Esophagus muscularis mucosa (tissue), 4 donors: ENCODE data around the gene SLC22A2. TPM values are rescaled to one million over a fixed set of nuclear protein-coding genes. Genes with fewer than 3 reads are reported as not detected.

Source experiments
- DNase-seq: peaks from one replicate; pipeline ENCODE4 v3.0.0-alpha.2; 2017; ENCODE audit errors: extremely low spot score
- H3K27ac ChIP-seq, 4 donors: fragments of 200-600 bp; sonication (generic); replicated peaks in 1 of 4; 1 replicate in 3 of 4; 2 replicates in 1 of 4; pipeline ENCODE4 v1.5.1; 2016 to 2019; ENCODE audit warnings: mild to moderate bottlenecking in 1 of 4
- H3K27me3 ChIP-seq, 4 donors: fragments of 200-600 bp; sonication (generic); one replicate each; pipeline versions ENCODE4 v1.5.1 to v1.6.0; 2016 to 2019
- H3K36me3 ChIP-seq, 4 donors: fragments of 200-600 bp; sonication (generic); one replicate each; pipeline ENCODE4 v1.5.1; 2016 to 2019
- H3K4me1 ChIP-seq, 4 donors: fragments of 200-600 bp; sonication (generic); one replicate each; pipeline ENCODE4 v1.5.1; 2016 to 2019
- H3K4me3 ChIP-seq, 4 donors: fragments of 200-600 bp; sonication (generic); 1 replicate in 2 of 4; 2 replicates in 2 of 4; pipeline ENCODE4 v1.5.1; 2016 to 2019; ENCODE audit warnings: mild to moderate bottlenecking in 4 of 4, moderate library complexity in 1 of 4
- H3K9me3 ChIP-seq, 4 donors: fragments of 200-600 bp; sonication (generic); 1 replicate in 3 of 4; 2 replicates in 1 of 4; pipeline ENCODE4 v1.5.1; 2016 to 2019
- EP300 ChIP-seq: sonication (generic); formaldehyde crosslinking; IDR thresholded peaks from one replicate; pipeline ENCODE4 v1.6.1; 2017; ENCODE audit warnings: antibody characterized with exemption
- POLR2A ChIP-seq: fragments of 450-650 bp; IDR thresholded peaks from one replicate; pipeline ENCODE4 v1.6.1; 2017; ENCODE audit warnings: antibody characterized with exemption, moderate library complexity, mild to moderate bottlenecking, low read depth
- POLR2AphosphoS5 ChIP-seq, 2 donors: sonication (generic); formaldehyde crosslinking; IDR thresholded peaks; one replicate each; pipeline ENCODE4 v1.6.1; 2017; ENCODE audit warnings: antibody characterized with exemption in 2 of 2
- WGBS: methylation state at CpG from one replicate; pipeline ENCODE4 v1.1.5; 2018; 5-methylcytosine and 5-hydroxymethylcytosine counted together
- intact Hi-C: fragments of 100-400 bp; cut with DNase I; formaldehyde crosslinking; loops from one replicate; pipeline ENCODE4 v1.15.1; 2023
- total RNA-seq, 4 donors: library from RNA; depleted of rRNA; stranded (reverse); fragments of >200 nt; gene quantifications; one replicate each; pipeline versions ENCODE4 v1.1.0 to v1.2.1, GENCODE V29; 2016
- TF ChIP-seq, protein P1 (sequence below), 3 experiments: fragments of 200-600 bp in 2 of 3; fragments of 450-650 bp in 1 of 3; sonication (generic) in 2 of 3; IDR thresholded peaks; one replicate each; pipeline ENCODE4 v1.5.1; 2017 to 2019; ENCODE audit warnings: antibody characterized with exemption in 3 of 3, mild to moderate bottlenecking in 2 of 3, moderate library complexity in 1 of 3

SLC22A2 gene
- total RNA-seq, 4 donors from 2014 or later: 0.75 TPM; not detected in 3

DNA sequence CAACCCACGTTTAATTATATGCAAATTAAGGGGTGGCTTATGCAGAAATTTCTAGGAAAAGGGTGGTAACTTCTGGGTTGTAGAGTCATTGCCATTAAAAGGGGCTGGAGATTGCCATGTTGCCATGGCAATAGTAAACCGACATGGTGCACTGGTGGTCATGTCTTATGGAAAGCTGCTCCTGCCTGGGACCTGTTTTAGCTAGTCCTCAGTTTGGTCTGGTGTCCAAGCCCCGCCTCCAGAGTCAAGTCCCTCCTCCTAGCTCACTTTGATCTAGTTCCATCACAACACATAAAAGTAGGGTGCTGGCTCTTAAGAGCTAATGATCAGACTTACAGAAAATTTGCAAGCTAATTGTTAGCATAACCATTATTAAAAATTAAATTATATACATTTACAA, 5.3 kb downstream of the SLC22A2 start:
- Histone ChIP-seq H3K4me3 (no peak overlapping the region), H3K36me3 (no peaks in the 10 kb centered on the region), H3K27ac (no peak overlapping the region), H3K9me3 (no peaks in the 10 kb centered on the region), H3K27me3 (no peaks in the 10 kb centered on the region), H3K4me1 (no peaks in the 10 kb centered on the region)
- TF ChIP-seq POLR2AphosphoS5 (IDR thresholded peaks at IDR 0.05): no peak
- no peak for TF ChIP-seq POLR2A
- no peak for TF ChIP-seq EP300
- WGBS: 49% methylated on average over 3 of the region's 3 CpGs
- DNase-seq: no peak
- intact Hi-C loops: no loop called here

DNA sequence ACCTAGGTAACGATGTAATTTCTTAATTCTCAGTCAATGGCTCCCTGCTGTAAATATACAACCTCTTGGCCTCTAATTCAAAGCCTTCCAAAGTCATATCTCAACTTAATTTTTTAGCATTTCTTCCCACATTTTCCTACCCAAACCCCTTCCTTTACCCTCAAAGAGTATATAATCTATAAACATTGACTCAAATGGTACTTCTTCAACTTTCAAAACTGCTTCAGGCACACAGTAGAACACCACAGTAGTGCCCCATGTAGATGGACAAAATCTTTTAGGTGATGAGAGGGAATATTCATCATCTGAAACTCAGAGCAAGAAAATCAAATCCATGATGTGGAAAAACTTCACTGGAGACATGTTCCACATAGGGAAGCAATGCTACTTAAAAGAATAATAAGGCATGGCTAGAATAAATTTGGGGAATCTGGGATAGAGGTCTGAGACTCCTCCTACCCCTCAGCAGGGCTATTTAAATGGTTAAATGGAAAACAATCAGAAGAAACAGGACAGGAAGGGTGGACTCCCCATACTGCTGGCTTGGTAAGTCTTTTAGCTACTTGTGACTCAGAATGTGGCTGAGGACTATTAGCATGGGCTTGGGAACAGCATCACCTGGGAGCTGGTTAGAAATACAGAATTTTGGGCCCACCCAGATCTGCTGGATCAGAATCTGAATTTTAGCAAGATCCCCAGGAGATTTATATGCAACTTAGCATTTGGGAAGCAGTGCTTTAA, 6.4 kb downstream of the SLC22A2 start:
- H3K36me3 ChIP-seq: no peaks in the 10 kb centered on the region
- TF ChIP-seq POLR2A (no peak), POLR2AphosphoS5 (IDR thresholded peaks at IDR 0.05) (no peak), EP300 (no peak)
- TF ChIP-seq, protein P1, sequence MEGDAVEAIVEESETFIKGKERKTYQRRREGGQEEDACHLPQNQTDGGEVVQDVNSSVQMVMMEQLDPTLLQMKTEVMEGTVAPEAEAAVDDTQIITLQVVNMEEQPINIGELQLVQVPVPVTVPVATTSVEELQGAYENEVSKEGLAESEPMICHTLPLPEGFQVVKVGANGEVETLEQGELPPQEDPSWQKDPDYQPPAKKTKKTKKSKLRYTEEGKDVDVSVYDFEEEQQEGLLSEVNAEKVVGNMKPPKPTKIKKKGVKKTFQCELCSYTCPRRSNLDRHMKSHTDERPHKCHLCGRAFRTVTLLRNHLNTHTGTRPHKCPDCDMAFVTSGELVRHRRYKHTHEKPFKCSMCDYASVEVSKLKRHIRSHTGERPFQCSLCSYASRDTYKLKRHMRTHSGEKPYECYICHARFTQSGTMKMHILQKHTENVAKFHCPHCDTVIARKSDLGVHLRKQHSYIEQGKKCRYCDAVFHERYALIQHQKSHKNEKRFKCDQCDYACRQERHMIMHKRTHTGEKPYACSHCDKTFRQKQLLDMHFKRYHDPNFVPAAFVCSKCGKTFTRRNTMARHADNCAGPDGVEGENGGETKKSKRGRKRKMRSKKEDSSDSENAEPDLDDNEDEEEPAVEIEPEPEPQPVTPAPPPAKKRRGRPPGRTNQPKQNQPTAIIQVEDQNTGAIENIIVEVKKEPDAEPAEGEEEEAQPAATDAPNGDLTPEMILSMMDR (IDR thresholded peaks at IDR 0.05): no peak
- no peak overlapping the region for H3K27ac ChIP-seq
- intact Hi-C loops: no loop called here
- no peaks in the 10 kb centered on the region for H3K27me3 ChIP-seq
- no peaks in the 10 kb centered on the region for H3K4me1 ChIP-seq
- WGBS: 87% methylated on average over 1 of the region's 1 CpG
- H3K4me3 ChIP-seq: no peak overlapping the region
- DNase-seq: no peak
- H3K9me3 ChIP-seq: no peaks in the 10 kb centered on the region

DNA sequence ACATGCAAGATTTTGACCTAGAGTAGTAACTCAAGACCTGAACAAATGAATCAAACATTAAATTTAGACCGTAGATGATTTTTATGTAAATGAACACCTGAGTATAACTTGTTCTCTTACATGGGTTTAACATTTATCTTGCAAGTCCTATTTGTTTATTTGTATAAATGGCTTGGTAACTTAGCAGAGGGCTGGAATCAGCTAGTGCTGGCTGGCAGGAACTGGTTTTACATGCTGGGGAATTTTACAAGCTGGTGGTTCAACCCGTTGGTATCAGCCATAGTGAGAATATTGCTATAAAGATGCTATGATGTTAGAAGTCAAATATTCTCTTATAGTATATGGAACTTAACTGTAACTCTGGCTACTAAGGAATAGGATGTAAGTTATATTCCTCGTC, 8.9 kb downstream of the SLC22A2 start:
- 66% methylated on average over 3 of the region's 3 CpGs for WGBS
- no peak overlapping the region for H3K4me3 ChIP-seq
- H3K27ac ChIP-seq: no peak overlapping the region
- TF ChIP-seq EP300 (no peak), POLR2A (no peak), POLR2AphosphoS5 (IDR thresholded peaks at IDR 0.05) (no peak)
- TF ChIP-seq, protein P1 (IDR thresholded peaks at IDR 0.05): no peak
- no peaks in the 10 kb centered on the region for H3K36me3 ChIP-seq
- intact Hi-C loops: no loop called here
- DNase-seq: no peak
- no peaks in the 10 kb centered on the region for H3K4me1 ChIP-seq
- H3K27me3 ChIP-seq: no peaks in the 10 kb centered on the region
- no peaks in the 10 kb centered on the region for H3K9me3 ChIP-seq

DNA sequence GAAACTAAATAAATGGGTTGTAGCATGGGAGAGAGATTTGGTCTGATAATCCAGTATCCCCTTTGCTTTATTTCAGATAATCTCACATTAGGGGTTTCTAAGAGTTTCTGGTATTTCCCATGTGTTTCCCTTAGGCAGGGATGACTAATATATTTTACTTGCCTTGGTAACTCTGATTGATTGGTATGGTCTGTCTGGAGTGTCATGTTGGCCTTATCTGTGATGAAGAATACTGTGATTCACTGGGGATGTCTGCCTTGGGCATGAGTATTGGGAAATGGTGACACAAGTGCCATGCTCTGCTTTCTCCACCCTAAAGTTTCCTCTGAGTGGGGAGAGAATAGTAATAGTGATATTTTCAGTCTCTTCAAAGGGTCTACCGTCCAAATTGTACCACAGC, 10.1 kb downstream of the SLC22A2 start:
- 79% methylated on average over 1 of the region's 1 CpG for WGBS
- no peak overlapping the region for H3K27ac ChIP-seq
- no peaks in the 10 kb centered on the region for H3K4me1 ChIP-seq
- no peaks in the 10 kb centered on the region for H3K27me3 ChIP-seq
- H3K9me3 ChIP-seq: no peaks in the 10 kb centered on the region
- TF ChIP-seq EP300: no peak
- no peak for TF ChIP-seq POLR2AphosphoS5 (IDR thresholded peaks at IDR 0.05)
- TF ChIP-seq POLR2A: no peak
- TF ChIP-seq, protein P1 (IDR thresholded peaks at IDR 0.05): no peak
- DNase-seq: no peak
- H3K36me3 ChIP-seq: no peaks in the 10 kb centered on the region
- H3K4me3 ChIP-seq: no peak overlapping the region
- intact Hi-C loops: no loop called here

DNA sequence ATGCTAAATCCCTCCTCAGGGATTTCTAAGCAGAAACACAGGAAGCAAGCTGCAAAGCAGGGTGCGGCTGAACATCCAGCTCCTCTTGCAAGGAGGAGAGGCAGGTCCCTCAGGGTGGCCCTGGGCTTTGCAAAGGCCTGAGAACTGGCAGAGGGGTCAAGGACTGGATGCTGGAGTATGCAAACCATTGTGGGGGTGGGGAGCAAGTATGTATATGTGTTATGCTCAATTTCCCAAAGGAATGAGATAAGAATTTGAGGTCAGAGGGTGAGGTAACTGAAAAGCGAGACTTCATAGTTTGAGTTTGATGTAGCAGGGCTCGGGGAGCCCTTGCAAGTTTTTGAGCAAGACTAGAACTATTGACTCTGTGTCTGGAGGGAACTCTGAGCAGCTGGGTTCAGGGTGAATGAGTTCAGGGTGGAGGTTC, 11.2 kb downstream of the SLC22A2 start:
- TF ChIP-seq EP300 (no peak), POLR2A (no peak)
- Histone ChIP-seq H3K36me3 (no peaks in the 10 kb centered on the region), H3K4me1 (no peaks in the 10 kb centered on the region), H3K27ac (no peak overlapping the region), H3K9me3 (no peaks in the 10 kb centered on the region), H3K27me3 (no peaks in the 10 kb centered on the region), H3K4me3 (no peak overlapping the region)
- 85% methylated on average over 3 of the region's 3 CpGs for WGBS
- DNase-seq: no peak
- intact Hi-C loops: no loop called here

DNA sequence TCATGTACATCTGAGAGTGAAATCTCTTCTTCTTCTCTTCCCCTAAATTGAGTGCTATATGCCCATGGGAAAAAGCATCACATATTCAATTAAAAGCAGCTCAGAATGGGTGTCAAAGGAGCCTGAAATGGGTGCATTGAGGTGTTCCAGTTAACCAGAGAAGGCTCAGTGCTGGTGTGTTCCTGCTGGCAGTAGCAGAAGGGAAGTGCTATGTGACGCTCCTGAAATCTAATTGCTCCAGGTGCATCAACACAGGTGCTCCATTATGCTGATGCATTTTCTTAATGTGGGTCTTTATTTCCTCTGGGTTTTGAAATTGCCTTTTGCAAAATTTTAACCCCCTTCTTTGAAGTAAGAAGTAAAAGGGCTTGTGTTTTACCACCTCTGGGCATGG, 17.9 kb downstream of the SLC22A2 start:
- DNase-seq: no peak
- WGBS: 89% methylated on average over 1 of the region's 1 CpG
- Histone ChIP-seq H3K4me3 (no peak overlapping the region), H3K36me3 (no peaks in the 10 kb centered on the region), H3K27me3 (no peaks in the 10 kb centered on the region), H3K27ac (no peak overlapping the region), H3K9me3 (no peaks in the 10 kb centered on the region), H3K4me1 (peaks cover 0 to 5% (median 0%) of the 10 kb centered on the region in 4 donors)
- TF ChIP-seq, protein P1 (IDR thresholded peaks at IDR 0.05): no peak
- no peak for TF ChIP-seq POLR2AphosphoS5 (IDR thresholded peaks at IDR 0.05)
- intact Hi-C loops: no loop called here
